Measurements from ENCODE around the gene CLVS2.

- TF ChIP-seq CTCF (optimal IDR thresholded peaks at IDR 0.05 in 1 of 3, IDR thresholded peaks at IDR 0.05 in 1 of 3, conservative IDR thresholded peaks at IDR 0.05 in 1 of 3; ENCODE audit: extremely low read depth in 1 of 3, insufficient read depth in 2 of 3, low read length in 3 of 3) = no peak
- no peak for TF ChIP-seq EZH2 (IDR thresholded peaks at IDR 0.05; ENCODE audit: low read length)
These were observed 68.0 kb downstream of the CLVS2 start for GRCh38 chr6:123064038-123064437.

All from keratinocyte (primary cell).